RWPE1 (cell line): Measurements from ENCODE around the gene ANAPC4.

Source experiments
- CTCF ChIA-PET: fragments of 350-600 bp; sonication (Branson Sonifier 250); formaldehyde crosslinking; extraction: SDS; loops from one replicate; lab custom pipeline; 2021; lab: Yijun Ruan, JAX
- POLR2A ChIA-PET: fragments of 400-600 bp; formaldehyde crosslinking; extraction: SDS; loops from one replicate; lab custom pipeline; 2020; ENCODE audit warnings: antibody characterized with exemption; ENCODE audit not compliant: low non-redundant PET; lab: Yijun Ruan, JAX
- DNase-seq: peaks from one replicate; pipeline ENCODE4 v3.0.0; 2012; ENCODE audit warnings: low spot score
- H3K27ac ChIP-seq: fragments of 450-650 bp; 2 replicates; pipeline ENCODE4 v1.5.1; 2017
- TF ChIP-seq, protein P1 (sequence below): fragments of 450-650 bp; conservative IDR thresholded peaks from 2 replicates; pipeline ENCODE4 v1.5.1; 2017; ENCODE audit warnings: low read depth, mild to moderate bottlenecking

The ANAPC4 gene

GRCh38 chr4:25346913-25347312, 30.1 kb upstream of the ANAPC4 start:
- H3K27ac ChIP-seq, result no peak overlapping the region
- TF ChIP-seq, protein P1, sequence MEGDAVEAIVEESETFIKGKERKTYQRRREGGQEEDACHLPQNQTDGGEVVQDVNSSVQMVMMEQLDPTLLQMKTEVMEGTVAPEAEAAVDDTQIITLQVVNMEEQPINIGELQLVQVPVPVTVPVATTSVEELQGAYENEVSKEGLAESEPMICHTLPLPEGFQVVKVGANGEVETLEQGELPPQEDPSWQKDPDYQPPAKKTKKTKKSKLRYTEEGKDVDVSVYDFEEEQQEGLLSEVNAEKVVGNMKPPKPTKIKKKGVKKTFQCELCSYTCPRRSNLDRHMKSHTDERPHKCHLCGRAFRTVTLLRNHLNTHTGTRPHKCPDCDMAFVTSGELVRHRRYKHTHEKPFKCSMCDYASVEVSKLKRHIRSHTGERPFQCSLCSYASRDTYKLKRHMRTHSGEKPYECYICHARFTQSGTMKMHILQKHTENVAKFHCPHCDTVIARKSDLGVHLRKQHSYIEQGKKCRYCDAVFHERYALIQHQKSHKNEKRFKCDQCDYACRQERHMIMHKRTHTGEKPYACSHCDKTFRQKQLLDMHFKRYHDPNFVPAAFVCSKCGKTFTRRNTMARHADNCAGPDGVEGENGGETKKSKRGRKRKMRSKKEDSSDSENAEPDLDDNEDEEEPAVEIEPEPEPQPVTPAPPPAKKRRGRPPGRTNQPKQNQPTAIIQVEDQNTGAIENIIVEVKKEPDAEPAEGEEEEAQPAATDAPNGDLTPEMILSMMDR, result no peak
- ChIA-PET POLR2A (no interaction called here), CTCF (interaction anchor here (1.8 kb wide), 1 partner anchor 11 kb away, joined by 4 read pairs; no protein-coding TSS in a partner anchor)
- DNase-seq, result no peak

DNA sequence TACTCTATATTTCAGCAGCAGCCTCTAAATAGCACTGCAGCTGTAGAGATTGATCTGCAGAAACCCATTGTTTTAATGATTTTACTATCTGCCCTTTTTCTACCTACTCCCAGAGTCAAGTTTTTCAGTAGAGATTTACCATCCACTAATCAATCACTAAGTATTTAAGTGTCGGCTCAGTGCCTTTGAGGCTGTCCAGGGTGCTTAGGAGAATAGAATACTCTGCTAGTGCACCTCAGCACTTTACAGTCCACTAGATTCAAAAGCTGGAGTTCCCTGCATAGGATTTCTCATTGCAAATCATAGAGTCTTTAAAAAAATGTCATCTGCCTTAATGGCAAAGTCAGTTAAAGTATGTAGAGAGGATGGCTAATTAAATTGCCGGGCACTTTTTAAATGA, 29.6 kb upstream of the ANAPC4 start:
- no peak overlapping the region for H3K27ac ChIP-seq
- TF ChIP-seq, protein P1, result no peak
- ChIA-PET POLR2A (no interaction called here), CTCF (interaction anchor here (1.8 kb wide), 1 partner anchor 11 kb away, joined by 4 read pairs; no protein-coding TSS in a partner anchor)
- no peak for DNase-seq

DNA sequence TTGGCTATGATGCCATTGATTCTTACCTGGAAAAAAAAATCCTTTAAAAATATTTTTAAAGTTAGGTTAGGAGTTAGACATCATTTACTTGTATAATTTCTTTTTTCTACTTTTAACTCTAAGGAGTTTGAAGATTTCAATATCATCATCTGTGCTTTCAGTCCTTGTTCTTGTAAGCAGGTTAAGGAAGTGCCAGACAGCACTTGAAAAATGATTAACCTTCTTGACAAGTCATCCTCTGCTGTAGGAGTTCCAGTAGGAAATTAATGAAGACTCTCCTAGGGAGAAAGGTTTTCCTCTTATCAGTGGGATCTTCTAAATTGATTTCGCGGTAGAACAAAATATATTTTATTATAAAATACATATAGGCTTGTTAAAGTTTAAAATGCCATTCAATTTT, 29.1 kb upstream of the ANAPC4 start:
- H3K27ac ChIP-seq, result no peak overlapping the region
- POLR2A ChIA-PET, result no interaction called here
- TF ChIP-seq, protein P1, result no peak
- DNase-seq, result no peak
- CTCF ChIA-PET, result interaction anchor here (1.8 kb wide), 1 partner anchor 12 kb away, joined by 4 read pairs; no protein-coding TSS in a partner anchor

GRCh38 chr4:25350561-25350960, 26.5 kb upstream of the ANAPC4 start:
- POLR2A ChIA-PET, result no interaction called here

DNA sequence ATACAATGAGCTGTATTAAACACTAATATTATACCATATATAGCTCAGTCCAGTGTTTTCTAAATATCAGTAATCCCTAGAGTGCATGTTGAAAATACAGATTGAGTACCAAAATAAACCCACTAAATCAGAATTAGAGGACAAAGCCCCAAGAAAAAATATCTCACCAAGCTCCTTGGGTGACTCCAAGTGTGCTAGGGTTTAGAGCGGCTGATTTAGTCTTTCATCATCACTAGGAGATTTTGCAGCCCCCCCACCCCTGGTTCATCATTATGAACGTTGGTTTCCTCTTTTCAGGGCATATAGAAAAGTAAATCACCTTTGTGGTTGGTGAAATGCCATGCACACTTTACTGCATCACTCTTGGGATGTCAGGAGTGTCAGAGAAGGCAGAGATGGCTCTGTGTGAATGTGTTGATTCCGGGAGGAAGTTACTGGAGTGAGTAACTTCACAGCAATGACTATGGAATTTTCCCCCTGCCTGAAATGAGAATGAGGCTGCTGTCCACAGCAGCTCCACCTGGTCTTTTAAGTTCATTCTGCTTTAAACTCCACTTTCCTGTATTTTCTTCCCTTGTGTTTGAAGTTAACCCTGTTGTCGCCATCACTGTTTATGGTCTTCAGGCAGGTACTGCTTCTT, 25.2 kb upstream of the ANAPC4 start:
- ChIA-PET POLR2A (interaction anchor here (0.6 kb wide), 1 partner anchor 562 kb away, joined by 3 read pairs; the partner anchor contains the start of gene SMIM20), CTCF (interaction anchor here (0.7 kb wide), 1 partner anchor 794 kb away, joined by 3 read pairs; no protein-coding TSS in a partner anchor)
- TF ChIP-seq, protein P1, result no peak
- H3K27ac ChIP-seq, result no peak overlapping the region
- peak; percentile 44 for DNase-seq

More at GRCh38 chr4:25350561-25350960, 26.5 kb upstream of the ANAPC4 start:
- no peak for DNase-seq
- TF ChIP-seq, protein P1, result no peak
- H3K27ac ChIP-seq, result no peak overlapping the region
- CTCF ChIA-PET, result interaction anchor here (0.6 kb wide), 1 partner anchor 145 kb away, joined by 3 read pairs; no protein-coding TSS in a partner anchor

DNA sequence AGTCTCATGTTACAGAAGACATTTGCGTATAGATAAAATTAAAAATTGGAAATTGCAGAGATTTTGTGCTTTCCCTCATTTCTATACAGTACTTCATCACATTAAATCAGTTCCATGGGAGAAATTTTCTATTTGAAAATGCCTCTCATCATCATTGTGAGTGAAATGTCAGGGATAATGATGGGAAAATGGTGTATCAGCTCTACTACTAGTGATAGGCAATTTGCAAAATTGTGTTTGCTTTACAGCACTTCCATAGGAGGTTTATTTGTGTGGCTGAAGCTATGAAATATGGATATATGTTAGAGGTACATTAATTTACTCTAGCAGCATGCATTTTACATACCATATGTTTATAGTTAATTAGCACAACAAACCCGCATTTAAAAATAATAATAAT, 21.0 kb upstream of the ANAPC4 start:
- CTCF ChIA-PET, result interaction anchor here (0.7 to 1.0 kb wide), 2 partner anchors 44 to 510 kb away, joined by 3 to 4 read pairs; partner anchors contain the start of gene ZCCHC4
- no peak overlapping the region for H3K27ac ChIP-seq
- no peak for DNase-seq
- TF ChIP-seq, protein P1, result no peak
- POLR2A ChIA-PET, result no interaction called here
